Measurements from ENCODE around the gene HOXC5. TPM values are rescaled to one million over a fixed set of nuclear protein-coding genes. Genes with fewer than 3 reads are reported as not detected.

The HOXC5 gene
- total RNA-seq, 2 experiments from 2014 or later: not detected

GRCh38 chr12:54014377-54015017 lies 18.4 kb upstream of the HOXC5 start:
- POLR2A ChIA-PET: interaction anchor here (1.7 kb wide), 1 partner anchor 14 kb away, joined by 6 read pairs; the partner anchor contains the start of gene HOXC6
- H4K20me1 ChIP-seq (ENCODE audit: insufficient read depth, low read length): no peaks in the 10 kb centered on the region

DNA sequence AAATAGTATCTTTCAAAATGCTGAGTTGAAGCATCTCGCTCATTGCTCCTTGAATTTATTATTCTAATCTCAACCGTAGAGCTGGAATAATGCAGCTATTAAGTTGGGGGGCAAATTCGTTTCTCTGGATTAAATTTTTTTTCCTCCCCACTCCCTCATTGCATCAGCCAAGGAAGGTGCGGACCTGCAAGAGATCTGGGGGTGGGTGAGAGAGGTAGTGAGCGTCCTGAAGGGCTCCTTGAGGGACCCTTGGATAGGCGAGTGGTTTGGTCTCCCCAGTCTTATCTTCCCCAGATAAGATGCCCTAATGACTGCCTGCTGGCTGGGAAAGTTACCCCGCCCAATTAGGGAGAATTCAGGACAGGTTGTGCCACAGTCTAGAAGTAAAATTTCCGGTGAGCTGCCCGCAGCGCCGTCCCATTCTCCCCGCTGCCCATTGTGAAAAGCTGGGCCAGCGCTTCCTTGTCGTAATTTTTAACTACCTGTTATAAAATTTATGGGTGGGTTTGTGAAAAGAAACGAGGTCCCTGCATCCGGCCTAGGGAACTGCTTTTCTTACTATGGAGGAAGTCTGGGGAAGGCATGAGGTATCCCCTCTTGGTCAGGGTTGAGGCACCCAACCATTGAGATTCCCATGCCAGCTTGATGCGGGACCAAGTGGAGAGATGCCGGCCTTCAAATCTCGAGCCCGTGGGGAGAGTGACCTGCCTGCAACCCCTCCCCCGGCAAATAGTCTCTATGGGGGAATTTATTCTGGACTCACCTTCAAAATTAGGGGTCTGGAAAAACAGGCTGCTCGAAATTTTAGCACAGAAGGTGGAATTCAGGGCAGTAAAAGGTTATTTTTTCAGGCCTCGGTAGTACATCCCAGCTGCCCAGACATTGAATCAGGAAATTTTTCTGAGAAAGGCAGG lies 17.6 kb upstream of the HOXC5 start:
- no TSS peak for BruUV-seq (replicated peaks)
- Histone ChIP-seq H3K4me1 (ENCODE audit: insufficient read depth, low read length, poor library complexity, severe bottlenecking) (peaks cover 39% of the 10 kb centered on the region), H4K20me1 (ENCODE audit: insufficient read depth, low read length) (no peaks in the 10 kb centered on the region), H3K9me2 (ENCODE audit: insufficient read depth, low read length) (no peaks in the 10 kb centered on the region), H3K4me2 (ENCODE audit: low read length) (no peak overlapping the region), H3K79me2 (ENCODE audit: insufficient read depth, low read depth, low read length) (no peaks in the 10 kb centered on the region), H3K27ac (ENCODE audit: low read depth, low read length, poor library complexity, severe bottlenecking) (no peak overlapping the region), H3K4me3 (ENCODE audit: low read depth, low read length, poor library complexity, severe bottlenecking) (no peak overlapping the region), H3K36me3 (ENCODE audit: insufficient read depth, low read length) (no peaks in the 10 kb centered on the region), H3K9me3 (ENCODE audit: low read length) (no peaks in the 10 kb centered on the region), H2AFZ (ENCODE audit: low read length) (no peak overlapping the region)
- POLR2A ChIA-PET: no interaction called here
- intact Hi-C loops (cut with micrococcal nuclease; ENCODE audit: unreplicated experiment): loop anchor here (10.0 kb wide), 1 partner anchor 340 kb away; no protein-coding TSS in a partner anchor
- DNase-seq (ENCODE audit: low spot score): no peak
- CTCF ChIA-PET (ENCODE audit: unreplicated experiment): no interaction called here
- no peak for TF ChIP-seq EZH2phosphoT487 (IDR thresholded peaks at IDR 0.05; ENCODE audit: borderline replicate concordance, low read depth, low read length)

More at GRCh38 chr12:54014377-54015017, 18.4 kb upstream of the HOXC5 start:
- TF ChIP-seq EZH2phosphoT487 (IDR thresholded peaks at IDR 0.05; ENCODE audit: borderline replicate concordance, low read depth, low read length): no peak
- TF ChIP-seq, protein P1, sequence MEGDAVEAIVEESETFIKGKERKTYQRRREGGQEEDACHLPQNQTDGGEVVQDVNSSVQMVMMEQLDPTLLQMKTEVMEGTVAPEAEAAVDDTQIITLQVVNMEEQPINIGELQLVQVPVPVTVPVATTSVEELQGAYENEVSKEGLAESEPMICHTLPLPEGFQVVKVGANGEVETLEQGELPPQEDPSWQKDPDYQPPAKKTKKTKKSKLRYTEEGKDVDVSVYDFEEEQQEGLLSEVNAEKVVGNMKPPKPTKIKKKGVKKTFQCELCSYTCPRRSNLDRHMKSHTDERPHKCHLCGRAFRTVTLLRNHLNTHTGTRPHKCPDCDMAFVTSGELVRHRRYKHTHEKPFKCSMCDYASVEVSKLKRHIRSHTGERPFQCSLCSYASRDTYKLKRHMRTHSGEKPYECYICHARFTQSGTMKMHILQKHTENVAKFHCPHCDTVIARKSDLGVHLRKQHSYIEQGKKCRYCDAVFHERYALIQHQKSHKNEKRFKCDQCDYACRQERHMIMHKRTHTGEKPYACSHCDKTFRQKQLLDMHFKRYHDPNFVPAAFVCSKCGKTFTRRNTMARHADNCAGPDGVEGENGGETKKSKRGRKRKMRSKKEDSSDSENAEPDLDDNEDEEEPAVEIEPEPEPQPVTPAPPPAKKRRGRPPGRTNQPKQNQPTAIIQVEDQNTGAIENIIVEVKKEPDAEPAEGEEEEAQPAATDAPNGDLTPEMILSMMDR (conservative IDR thresholded peaks at IDR 0.05; ENCODE audit: low read length): no peak
- no peak overlapping the region for H3K27ac ChIP-seq (ENCODE audit: low read depth, low read length, poor library complexity, severe bottlenecking)
- CTCF ChIA-PET (ENCODE audit: unreplicated experiment): no interaction called here
- intact Hi-C loops (cut with micrococcal nuclease; ENCODE audit: unreplicated experiment): loop anchor here (10.0 kb wide), 1 partner anchor 340 kb away; no protein-coding TSS in a partner anchor
- H3K4me1 ChIP-seq (ENCODE audit: insufficient read depth, low read length, poor library complexity, severe bottlenecking): peaks cover 31% of the 10 kb centered on the region
- no TSS peak for BruUV-seq (replicated peaks)
- no peaks in the 10 kb centered on the region for H3K9me2 ChIP-seq (ENCODE audit: insufficient read depth, low read length)
- no peaks in the 10 kb centered on the region for H3K9me3 ChIP-seq (ENCODE audit: low read length)
- DNase-seq (ENCODE audit: low spot score): no peak
- no peak overlapping the region for H2AFZ ChIP-seq (ENCODE audit: low read length)
- no peaks in the 10 kb centered on the region for H3K36me3 ChIP-seq (ENCODE audit: insufficient read depth, low read length)
- no peak overlapping the region for H3K4me2 ChIP-seq (ENCODE audit: low read length)
- no peaks in the 10 kb centered on the region for H3K79me2 ChIP-seq (ENCODE audit: insufficient read depth, low read depth, low read length)
- no peak overlapping the region for H3K4me3 ChIP-seq (ENCODE audit: low read depth, low read length, poor library complexity, severe bottlenecking)

DNA sequence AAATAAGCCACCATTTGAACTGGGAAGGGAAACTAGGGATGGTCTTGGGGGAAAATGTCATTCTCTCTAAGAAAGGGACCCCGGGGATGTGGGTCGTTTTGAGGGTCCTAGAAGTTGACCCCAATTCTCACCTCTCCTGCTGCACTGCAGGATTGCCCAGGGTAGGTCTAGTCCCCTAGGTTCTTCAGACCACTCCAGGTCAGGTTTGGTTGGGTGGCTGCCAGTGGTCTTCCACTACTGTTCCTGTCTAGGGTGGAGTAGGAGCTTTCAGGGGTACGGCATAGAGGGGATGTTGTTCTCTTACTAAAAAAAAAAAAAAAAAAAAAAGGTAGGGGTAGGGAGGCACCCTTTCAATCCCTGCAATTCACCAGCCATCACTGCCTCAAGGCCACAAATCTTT lies 16.8 kb upstream of the HOXC5 start:
- H3K9me2 ChIP-seq (ENCODE audit: insufficient read depth, low read length): no peaks in the 10 kb centered on the region
- POLR2A ChIA-PET: interaction anchor here (0.6 to 1.1 kb wide), 3 partner anchors 10 to 191 kb away, joined by 3 to 4 read pairs (median 3); no protein-coding TSS in a partner anchor
- H3K27ac ChIP-seq (ENCODE audit: low read depth, low read length, poor library complexity, severe bottlenecking): no peak overlapping the region
- H3K4me3 ChIP-seq (ENCODE audit: low read depth, low read length, poor library complexity, severe bottlenecking): no peak overlapping the region
- no peak overlapping the region for H2AFZ ChIP-seq (ENCODE audit: low read length)
- H3K4me1 ChIP-seq (ENCODE audit: insufficient read depth, low read length, poor library complexity, severe bottlenecking): peaks cover 39% of the 10 kb centered on the region
- no peak for TF ChIP-seq EZH2phosphoT487 (IDR thresholded peaks at IDR 0.05; ENCODE audit: borderline replicate concordance, low read depth, low read length)
- TF ChIP-seq, protein P1 (conservative IDR thresholded peaks at IDR 0.05; ENCODE audit: low read length): no peak
- no peak for DNase-seq (ENCODE audit: low spot score)
- H3K36me3 ChIP-seq (ENCODE audit: insufficient read depth, low read length): no peaks in the 10 kb centered on the region
- H3K79me2 ChIP-seq (ENCODE audit: insufficient read depth, low read depth, low read length): no peaks in the 10 kb centered on the region
- BruUV-seq (replicated peaks): no TSS peak
- CTCF ChIA-PET (ENCODE audit: unreplicated experiment): no interaction called here
- H3K4me2 ChIP-seq (ENCODE audit: low read length): no peak overlapping the region
- H3K9me3 ChIP-seq (ENCODE audit: low read length): no peaks in the 10 kb centered on the region
- intact Hi-C loops (cut with micrococcal nuclease; ENCODE audit: unreplicated experiment): loop anchor here (10.0 kb wide), 1 partner anchor 339 kb away; no protein-coding TSS in a partner anchor
- no peaks in the 10 kb centered on the region for H4K20me1 ChIP-seq (ENCODE audit: insufficient read depth, low read length)

Measured in OCI-LY7 (cell line).